OCI-M1 (cell line): ENCODE measurements around the gene IL17B.
"Not testable (repeated sequence)": the region's sequence is repeated elsewhere in the genome, so short reads cannot be mapped to it uniquely, and the experiment has no call there.

Experiments used
- DNase-seq: peaks from one replicate; lab custom pipeline; 2025; lab: John Stamatoyannopoulos, UW

Gene IL17B

DNA sequence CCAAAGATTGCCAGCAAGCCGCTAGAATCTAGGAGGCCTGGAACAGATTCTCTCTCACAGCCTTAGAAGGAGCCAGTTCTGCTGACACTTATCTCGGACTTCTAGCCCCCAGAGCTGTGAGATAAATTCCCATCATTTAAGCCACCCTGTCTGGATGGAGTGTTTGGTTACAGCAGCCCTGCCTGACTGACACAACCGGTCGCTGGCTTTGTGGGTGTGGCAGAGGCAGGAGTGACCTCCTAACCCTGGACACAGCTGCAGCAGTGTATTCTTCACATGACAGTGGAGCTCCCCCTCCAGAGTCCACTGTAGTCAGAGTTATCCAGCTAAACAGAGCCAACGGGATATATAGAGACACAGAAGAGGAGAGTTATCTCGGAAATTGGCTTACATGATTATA lies 21.2 kb upstream of the IL17B start:
- DNase-seq = no peak

DNA sequence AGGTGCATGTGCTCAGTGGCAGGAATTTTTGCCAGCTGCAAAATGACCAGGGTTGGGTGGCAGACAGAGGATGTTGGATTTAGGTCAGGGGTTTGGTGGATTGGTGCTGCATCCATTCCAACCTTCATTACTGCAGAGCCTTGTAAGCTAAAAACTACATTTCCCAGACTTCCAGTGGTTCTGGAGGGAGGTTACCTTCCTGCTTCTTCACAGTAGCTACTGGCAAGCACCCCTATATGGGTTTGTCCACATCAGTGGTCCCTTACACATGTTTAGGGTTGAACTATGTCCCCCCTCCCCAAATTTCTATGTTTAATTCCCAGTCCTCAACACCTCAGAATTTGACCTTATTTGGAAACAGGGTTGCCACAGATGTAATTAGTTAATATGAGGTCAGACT lies 20.7 kb upstream of the IL17B start:
- no peak for DNase-seq

DNA sequence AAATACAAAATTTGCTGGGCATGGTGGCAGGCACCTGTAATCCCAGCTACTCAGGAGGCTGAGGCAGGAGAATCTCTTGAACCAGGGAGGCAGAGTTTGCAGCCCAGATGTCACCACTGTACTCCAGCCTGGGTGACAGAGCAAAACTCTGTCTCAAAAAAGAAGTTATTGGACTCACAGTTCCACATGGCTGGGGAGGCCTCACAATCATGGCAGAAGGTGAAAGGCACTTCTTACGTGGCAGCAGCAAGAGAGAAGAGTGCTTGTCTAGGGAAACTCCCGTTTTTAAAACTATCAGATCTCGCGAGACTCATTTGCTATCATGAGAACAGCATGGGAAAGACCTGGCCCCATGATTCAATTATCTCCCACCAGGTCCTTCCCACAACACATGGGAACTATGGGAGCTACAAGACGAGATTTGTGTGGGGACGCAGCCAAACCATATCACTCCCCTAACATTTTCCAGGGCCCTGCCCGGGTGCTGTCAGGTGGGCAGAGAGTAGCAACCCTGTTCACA lies 19.7 kb upstream of the IL17B start:
- DNase-seq = not testable (repeated sequence)

DNA sequence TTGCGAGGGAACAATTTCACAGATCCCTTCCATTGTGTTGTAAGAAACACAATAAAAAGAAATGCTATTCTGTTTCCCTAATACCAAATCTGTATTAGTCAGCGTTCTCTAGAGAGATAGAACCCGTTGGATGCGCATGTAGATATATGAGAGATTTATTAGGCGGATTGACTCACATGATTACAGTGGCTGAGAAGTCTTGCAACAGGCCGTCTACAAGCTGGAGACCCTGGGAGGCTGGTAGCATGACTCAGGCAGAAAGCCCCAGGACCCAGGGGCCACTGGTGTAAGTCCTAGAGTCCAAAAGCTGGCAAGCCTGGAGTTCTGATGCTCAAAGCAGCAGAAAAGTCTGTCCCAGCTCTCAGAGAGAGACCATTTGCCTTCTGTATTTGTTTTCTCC lies 18.4 kb upstream of the IL17B start:
- DNase-seq = no peak

DNA sequence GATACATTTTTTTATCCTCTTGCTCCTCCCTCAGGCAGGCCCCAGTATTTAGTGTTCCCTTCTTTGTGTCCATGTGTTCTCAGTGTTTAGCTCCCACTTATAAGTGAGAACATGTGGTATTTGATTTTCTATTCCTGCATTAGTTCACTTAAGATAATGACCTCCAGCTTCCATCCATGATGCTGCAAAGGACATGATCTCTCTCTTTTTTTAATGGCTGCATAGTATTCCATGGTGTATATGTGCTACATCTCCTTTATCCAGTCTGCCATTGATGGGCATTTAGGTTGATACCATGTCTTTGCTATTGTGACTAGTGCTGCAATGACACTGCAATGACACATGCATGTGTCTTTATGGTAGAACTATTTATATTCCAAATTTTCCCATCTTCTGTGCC lies 15.9 kb upstream of the IL17B start:
- not testable (repeated sequence) for DNase-seq

DNA sequence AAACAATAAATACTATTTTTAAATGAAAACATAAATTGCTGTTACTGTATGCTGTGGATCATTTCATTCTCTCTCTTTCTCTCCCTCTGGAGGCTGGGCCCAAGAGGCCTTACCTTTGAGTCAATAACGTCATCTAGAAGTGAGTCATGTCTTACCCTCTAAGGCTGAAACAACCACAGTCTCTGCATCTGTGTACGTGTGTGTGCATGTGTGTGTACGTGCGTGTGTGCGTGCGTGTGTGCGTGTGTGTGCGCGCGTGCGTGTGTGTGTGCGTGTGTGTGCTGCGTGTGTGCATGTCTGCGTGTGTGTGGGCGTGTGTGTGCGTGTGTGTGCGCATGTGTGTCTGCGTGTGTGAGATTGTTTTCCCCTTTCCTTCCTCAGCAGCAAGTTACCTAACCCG lies 13.6 kb upstream of the IL17B start:
- DNase-seq = no peak

DNA sequence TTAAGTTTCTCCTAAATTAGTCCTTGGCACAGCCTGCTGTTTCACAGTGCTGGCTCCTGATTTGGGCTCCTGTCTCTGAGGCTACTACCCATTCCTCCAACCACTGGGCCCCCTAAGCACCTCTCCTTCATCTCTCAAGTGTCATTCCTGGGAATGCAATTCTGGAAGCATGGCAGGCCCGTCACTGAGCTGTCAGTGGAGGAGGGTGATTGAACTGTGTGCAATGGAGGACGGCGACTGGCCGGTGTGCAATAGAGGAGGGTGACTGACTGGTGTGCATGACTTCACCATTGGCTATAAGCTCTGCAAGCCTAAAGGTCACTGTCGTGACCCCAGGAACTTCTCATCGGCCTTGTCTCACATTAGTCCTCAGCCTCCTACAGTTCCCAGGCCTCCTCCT lies 12.4 kb upstream of the IL17B start:
- no peak for DNase-seq

DNA sequence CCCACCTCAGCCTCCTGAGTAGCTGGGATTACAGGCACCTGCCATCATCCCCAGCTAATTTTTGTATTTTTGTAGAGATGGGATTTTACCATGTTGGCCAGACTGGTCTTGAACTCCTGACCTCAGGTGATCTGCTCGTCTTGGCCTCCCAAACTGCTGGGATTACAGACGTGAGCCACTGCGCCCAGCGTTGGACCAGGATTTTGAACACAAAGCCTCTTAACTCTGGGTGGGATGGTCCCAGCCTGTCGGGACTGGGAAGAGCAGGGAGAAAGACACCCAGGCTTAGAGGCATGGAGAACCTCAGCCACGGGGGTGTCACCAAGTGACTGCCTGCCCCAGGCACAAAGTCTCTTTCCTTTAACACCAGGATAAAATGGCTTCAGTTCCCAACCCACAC lies 12.0 kb upstream of the IL17B start:
- not testable (repeated sequence) for DNase-seq

DNA sequence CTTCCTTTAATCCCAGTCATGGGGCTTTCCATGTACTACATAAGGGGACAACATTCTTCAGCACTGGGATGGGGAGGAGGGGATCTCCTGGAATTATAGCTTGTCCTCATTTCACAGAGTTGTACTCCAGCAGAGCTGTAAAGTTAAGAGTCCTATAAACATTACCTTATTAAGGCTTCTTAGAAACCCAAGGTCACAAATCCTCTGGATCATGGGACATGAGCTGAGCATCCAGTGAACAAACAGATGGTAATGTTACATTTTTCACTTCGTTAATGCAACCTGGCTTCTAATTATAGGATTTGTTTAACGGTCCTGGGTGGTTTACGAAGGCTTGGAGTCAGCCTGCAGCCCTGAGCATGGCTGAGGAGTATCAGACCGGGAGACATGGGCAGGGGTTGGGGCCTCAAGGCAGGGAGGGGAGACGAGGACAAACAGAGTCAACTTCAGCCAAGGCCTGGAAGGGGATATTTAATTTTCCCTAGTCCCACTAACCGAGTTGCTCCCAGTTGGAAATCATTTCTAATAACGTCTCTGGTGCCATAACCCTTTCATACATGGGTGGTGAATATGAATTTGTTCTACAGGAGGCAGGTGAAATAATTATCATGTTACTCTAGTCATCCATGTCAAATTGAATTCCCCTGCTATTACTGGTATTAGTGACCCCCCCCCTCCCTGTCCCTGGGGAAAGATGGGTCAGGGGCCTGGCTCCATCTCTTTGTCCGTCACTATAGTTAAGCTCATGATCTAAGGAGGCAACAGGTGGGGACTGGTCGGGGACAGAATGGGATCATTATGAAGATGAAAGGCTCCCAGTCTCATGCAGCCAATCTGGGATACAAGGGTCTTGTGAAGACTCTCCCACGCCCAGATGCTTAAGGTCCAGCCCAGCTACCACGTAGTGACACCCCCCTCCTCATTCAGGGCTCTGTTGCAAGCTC lies 10.7 kb upstream of the IL17B start:
- DNase-seq = no peak

DNA sequence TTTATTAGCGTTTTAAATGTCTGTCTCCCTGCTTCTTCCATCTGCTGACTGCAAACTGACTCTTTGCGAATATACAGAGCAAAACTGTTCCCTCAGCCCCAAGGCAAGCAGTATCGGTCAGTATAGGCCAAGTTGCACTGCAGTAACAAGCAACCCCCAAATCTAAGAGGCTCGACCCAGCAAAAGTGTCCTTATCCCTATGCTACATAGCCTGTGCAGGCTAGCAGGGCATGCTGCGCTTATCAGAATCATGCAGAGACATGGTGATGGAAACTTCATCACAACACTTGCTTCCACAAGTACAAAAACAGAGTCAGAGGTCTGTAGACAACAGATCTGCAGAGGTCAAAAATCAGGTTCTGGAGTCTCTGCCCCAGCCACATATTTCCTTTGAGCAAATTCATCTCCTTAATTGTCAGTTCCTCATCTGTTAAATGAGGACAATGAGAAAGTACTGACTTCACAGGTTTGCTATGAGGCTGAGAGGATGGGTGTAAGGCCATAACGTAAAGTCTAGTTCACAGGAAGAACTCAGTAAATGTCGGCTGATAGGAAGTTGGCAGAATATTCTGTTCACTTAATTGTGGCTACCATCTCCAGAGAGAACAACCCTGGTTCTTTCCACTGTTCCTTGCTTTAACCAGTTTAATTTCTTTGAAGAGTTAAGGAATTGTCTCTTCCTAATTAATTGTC lies 9.6 kb upstream of the IL17B start:
- no peak for DNase-seq

DNA sequence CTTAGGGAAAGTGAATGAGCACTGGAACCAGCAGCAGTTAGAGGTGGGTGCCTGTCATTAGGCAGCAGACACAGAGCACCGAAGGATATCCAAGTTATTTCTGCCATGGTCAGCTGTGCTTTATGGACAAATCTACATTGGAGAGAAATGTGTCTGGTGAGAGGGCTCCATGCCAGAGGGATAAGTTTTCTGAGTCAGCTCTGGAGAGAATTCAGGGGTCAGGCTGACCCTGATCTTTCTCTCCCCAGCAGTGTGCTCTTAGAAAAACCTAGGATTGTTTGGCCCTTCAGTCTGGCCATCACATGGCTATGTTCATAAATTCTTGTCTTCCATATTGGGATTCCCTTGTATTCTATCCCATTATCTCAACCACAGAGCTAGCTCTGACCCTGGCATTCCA lies 8.9 kb upstream of the IL17B start:
- no peak for DNase-seq

DNA sequence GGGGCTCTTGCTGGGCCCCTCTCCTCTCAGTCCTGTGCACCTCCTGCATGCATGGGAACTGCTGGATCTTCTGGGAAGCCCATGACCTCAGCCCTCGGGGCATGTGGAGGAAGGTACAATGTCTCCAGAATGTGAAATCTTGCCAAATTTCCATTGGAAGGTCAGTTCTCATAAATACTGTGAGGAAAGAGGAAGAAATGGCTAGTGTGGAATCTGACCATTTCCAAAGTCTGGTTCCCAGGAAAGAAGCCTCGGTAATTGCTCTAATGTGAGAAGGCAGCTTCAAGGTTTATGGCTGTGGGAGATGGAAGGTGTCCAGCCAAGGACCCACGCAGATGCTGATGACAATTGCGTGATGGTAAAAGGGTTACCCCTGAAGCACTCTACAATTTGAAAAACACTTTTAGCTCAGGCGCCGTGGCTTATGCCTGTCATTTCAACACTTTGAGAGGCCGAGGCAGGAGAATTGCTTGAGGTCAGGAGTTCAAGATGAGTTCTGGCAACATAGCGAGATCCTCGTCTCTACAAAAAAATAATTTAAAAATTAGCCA lies 8.1 kb upstream of the IL17B start:
- no peak for DNase-seq

DNA sequence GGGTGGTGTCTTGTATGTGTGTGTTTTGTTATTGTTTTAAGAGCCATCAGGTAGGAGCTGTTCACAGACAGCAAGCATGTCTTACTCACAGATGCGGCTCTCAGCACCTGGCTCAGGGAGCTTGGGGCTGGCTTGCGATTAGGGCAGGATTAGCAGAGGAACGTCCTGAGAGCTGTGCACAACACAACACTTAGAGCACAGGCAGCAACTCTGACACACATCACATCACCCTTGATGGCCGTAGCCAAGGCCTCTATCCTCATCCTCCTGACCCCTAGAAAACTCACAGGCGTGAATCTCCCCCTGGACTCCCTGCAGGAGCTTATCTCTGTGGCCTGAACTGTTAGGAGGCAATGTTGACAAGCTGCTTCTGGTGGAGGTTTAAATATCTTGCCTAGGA lies 7.1 kb upstream of the IL17B start:
- DNase-seq = no peak

DNA sequence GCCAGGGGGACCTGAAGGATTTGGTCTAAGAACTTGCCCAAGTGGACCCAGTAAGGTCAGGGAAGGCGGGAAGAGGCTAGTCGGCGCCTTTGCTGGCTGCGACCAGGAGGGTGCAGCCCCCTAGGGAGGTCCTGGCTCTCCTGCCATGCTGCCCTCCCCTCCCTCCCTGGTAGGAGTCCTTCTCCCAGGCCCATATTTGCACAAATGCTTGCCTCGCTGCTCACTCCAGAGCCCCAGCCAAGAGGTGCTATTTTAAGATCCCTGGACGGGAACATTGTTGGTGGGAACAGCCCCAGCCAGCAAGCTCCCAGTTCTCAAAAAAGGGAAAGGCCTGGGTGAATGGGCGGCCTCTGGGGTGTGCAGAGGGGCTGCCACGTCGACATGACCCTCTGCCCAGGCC lies 4.3 kb upstream of the IL17B start:
- no peak for DNase-seq

DNA sequence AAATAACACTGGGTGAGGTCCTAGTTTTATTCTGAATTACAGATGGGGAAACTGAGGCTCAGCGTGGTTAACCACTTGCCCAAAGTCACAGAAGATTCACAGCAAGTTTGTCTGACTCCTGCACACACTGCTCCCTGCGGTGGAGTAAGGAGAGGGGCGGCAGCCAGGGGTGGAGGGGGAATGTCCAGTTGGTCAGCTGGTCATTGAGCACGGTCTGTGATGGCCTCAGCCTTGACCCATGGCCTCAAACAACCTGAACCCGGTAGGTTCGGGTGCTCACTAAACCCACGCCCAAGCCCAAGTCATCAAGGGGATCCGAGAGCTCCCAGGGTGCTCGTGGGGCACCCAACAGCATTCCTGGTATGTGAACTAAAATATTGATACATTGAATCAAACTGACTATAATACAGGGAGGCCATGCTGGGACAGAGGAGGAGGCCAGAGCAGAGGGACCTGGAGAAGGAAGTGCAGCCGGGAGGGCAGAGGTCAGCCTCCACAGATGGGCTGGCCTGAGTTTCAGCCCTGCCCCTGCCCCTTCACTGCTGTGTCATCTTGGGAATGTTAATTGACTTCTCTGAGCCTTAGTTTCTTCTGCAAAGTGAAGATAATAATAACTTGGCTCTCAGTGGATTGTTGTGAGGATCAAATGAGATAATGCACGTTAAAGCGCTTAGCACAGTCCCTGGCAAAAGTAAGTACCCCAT lies 3.6 kb upstream of the IL17B start:
- DNase-seq = no peak

DNA sequence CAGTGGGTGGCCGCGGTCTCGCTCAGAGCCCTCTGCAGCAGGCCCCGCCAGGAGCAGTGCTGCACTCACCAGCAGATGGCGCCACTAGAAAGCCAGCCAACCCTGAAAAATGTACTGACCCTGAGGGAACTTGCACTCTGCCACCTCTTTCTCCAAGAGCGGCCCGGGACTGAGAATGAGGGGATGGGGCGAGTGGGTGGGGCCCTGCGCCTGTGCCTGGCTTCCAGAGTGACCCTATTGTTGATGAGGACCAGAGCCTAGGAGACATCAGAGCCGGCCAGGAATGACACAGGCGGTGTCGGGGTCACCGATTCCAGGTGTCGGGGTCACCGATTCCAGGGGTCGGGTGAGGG lies 2.9 kb upstream of the IL17B start:
- DNase-seq = peak; percentile 84

DNA sequence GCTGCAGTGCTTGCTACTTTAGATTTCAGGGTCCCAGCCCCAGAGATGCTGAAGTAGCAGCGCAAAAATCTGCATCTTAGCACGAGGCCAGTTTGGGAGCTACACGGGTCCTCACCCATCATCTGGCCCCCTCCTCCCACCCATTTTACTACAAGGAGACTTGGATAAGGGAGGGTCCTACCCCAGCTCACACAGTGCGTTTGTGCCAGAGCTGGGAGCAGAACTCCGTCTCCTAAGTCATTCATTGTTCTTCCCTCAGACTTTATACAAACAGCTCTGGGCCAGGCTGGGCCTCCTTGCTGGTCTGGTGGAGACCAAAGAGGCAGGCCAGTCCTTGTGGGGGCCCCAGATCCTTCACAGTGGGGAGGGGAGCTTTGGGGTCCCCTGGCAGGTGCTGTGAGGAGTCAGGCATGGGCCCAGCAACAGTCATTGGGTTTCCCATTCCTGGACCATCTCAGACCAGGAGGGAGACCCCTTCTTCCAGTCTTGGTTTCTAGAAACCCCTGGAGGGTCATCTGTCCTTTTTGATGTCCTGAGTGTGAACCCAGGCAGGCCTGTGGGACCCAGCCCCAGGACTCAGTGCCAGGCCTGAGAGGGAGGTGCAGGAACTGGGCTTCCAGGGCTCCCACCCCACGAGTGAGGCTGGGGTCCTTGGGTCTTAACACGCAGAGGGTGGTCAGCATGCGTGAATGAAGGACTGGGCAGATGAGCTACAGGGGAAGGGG lies 2.3 kb upstream of the IL17B start:
- no peak for DNase-seq

DNA sequence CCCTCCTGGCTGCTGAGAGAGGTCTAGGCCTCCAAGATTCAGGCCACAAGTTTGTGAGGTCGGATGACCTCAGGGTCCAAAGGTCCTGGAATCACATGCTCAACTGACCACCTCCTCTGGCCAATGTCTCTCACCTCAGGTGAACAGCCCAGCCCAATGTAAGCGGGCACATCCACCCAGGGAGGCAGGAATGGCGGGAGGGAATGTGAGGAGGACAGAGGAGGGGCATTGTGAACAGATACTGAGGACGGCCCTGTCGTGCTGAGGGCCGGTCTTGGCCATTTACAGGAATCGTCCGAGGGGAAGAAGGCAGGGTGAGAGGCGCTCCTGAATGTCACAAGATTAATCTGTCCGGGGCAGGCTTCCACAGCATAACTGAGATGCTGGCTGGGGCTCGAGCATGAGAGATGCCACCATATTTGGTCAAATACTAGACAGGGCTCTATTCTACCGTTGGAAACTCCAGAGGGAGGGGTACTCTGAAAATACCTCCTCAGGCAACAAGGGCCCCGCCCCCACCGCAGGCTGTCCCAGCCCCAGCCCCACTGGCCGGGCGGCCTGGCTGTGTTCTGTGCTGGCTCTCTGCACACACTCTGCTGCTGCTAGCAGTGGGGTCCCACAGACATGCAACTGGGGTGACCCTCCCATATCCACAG lies 1.5 kb upstream of the IL17B start:
- no peak for DNase-seq

DNA sequence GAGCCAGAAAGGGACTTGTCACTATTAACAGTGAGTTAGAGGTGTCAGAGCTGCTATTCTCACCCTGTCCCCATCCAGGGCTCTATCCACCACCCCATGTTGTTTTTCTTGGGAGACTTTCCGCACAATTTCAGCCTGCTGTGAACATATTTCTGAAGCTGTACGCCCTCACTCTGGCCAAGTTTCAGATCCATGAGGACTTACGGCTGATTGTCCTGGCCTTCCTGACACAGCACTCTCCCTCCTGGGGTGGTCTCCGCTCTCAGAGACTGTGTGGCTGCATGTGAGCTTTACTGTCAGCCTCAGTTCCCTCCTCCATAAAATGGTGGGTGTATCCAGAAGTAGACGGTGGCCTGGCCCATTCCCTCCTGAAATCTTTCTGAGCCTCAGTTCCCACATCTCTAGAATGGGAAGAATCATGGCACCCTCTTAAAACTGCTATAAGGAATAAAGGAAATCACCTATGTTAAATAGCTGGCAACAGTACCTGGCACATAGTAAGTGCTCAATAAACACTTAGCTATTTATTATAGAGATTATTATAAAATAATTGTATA lies 804 bp upstream of the IL17B start:
- no peak for DNase-seq

DNA sequence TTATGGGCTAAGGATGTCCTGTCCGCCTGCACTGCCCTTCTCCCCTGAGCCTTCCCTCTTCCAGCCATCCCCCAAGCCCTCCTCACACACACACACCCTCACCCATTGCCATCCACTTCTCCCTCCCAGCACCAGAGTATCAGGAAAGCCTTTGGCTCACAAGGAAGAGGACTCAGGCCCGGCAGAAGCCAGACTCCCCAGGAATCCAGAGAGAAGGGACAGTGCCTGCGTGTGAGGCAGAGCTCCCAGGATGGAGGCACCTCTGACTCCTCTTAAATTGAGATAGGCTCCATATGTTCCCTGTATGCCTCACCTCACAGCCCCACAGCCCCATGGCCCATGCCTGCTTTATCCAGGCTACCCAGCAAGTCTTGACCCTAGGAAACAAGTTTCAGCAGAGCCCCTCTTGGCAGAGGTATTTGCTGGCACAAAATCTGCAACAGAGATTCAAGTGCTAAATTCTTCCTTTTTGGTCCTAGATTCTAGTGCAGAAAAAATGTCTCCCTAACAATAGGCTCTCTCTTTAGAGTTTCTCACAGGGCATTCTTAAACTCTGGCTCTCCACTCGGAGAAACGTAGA lies 761 bp downstream of the IL17B start:
- no peak for DNase-seq
